Activated naive CD8-positive, alpha-beta T cell treated with anti-CD3 and anti-CD28 coated beads for 36 hours (primary cell): ENCODE data around the gene DENND4C. TPM values are rescaled to one million over a fixed set of nuclear protein-coding genes. Genes with fewer than 3 reads are reported as not detected.

Experiments
- DNase-seq: peaks from one replicate; pipeline ENCODE4 v3.0.0; 2021
- H3K27ac Mint-ChIP-seq: one replicate; pipeline ENCODE4 v1.8.0; 2022; ENCODE audit warnings: mild to moderate bottlenecking, moderate library complexity, mixed read lengths
- H3K27me3 Mint-ChIP-seq: one replicate; pipeline ENCODE4 v1.8.0; 2022; ENCODE audit warnings: mild to moderate bottlenecking, mixed read lengths
- H3K36me3 Mint-ChIP-seq: one replicate; pipeline ENCODE4 v1.8.0; 2021; ENCODE audit warnings: mild to moderate bottlenecking, mixed read lengths
- H3K4me1 Mint-ChIP-seq: one replicate; pipeline ENCODE4 v1.8.0; 2021; ENCODE audit warnings: mixed read lengths
- H3K4me3 Mint-ChIP-seq: one replicate; pipeline ENCODE4 v1.8.0; 2022; ENCODE audit warnings: mild to moderate bottlenecking, moderate library complexity, mixed read lengths
- H3K9me3 Mint-ChIP-seq: one replicate; pipeline ENCODE4 v1.8.0; 2022; ENCODE audit warnings: mixed read lengths
- total RNA-seq, 2 experiments: library from RNA; stranded (reverse); gene quantifications; one replicate each; pipeline ENCODE4 v1.2.3, GENCODE V29; 2021

DENND4C gene
- total RNA-seq, 2 experiments from 2014 or later, result 12.8 to 15.1 TPM

DNA sequence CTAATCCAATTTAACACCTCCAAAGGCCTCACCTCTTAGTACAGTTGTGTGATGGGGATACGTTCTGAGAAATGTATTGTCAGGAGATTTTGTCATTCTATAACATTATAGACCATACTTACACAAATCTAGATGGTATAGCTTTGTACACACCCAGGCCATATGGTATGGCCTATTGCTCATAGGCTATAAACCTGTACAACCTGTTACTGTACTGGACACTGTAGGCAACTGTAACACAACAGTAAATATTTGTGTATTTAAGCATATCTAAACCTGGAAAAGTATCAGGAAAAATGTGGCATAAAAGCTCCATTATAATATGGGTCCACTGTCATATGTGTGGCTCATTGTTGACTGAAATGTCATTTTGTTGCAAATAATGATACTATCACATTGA is 190.4 kb downstream of the DENND4C start:
- Mint-ChIP-seq H3K27ac (no peak overlapping the region), H3K4me3 (no peak overlapping the region), H3K27me3 (no peaks in the 10 kb centered on the region), H3K9me3 (peaks cover 2% of the 10 kb centered on the region), H3K4me1 (peaks cover 4% of the 10 kb centered on the region), H3K36me3 (peaks cover 13% of the 10 kb centered on the region)
- DNase-seq, result no peak

Other genes starting within 250 kb of the DENND4C start
- not detected for gene SAXO1, start 197.5 kb upstream of the DENND4C start, total RNA-seq
- 10 to 100 TPM; 54.2 to 56.0 TPM for gene RRAGA, start 181.3 kb upstream of the DENND4C start, total RNA-seq
- 10 to 100 TPM; 34.0 to 35.8 TPM for gene HAUS6, start 127.8 kb upstream of the DENND4C start, total RNA-seq
- gene PLIN2, start 103.2 kb upstream of the DENND4C start, total RNA-seq, result 10 to 100 TPM; 82.9 to 84.4 TPM
- 1,000 to 10,000 TPM; 3,255 to 3,378 TPM for gene RPS6, start 149.5 kb downstream of the DENND4C start, total RNA-seq
- 1 to 10 TPM; 1.3 to 1.5 TPM for gene ACER2, start 178.3 kb downstream of the DENND4C start, total RNA-seq